Stomach (tissue), 9 donors: Measurements from ENCODE around the gene THSD4. TPM values are rescaled to one million over a fixed set of nuclear protein-coding genes. Genes with fewer than 3 reads are reported as not detected.

Experiments used
- DNase-seq, 2 donors: peaks; one replicate each; pipeline versions ENCODE4 v3.0.0 to v3.0.0-alpha.2; 2013 to 2019
- H3K27ac ChIP-seq, 5 donors: fragments of 200-600 bp in 4 of 5; sonication (generic) in 4 of 5; one replicate each; pipeline ENCODE4 v1.5.1; 2013 to 2019; ENCODE audit warnings: mild to moderate bottlenecking in 1 of 5, moderate library complexity in 1 of 5
- H3K27me3 ChIP-seq, 3 donors: fragments of 200-600 bp; sonication (generic); one replicate each; pipeline ENCODE4 v1.5.1; 2017 to 2019; ENCODE audit warnings: mixed run types in 1 of 3
- H3K36me3 ChIP-seq, 4 donors: fragments of 200-600 bp; sonication (generic); 1 replicate in 3 of 4; 2 replicates in 1 of 4; pipeline ENCODE4 v1.5.1; 2016 to 2019
- H3K4me1 ChIP-seq, 4 donors: fragments of 200-600 bp; sonication (generic); one replicate each; pipeline ENCODE4 v1.5.1; 2016 to 2019
- H3K4me3 ChIP-seq, 4 donors: fragments of 200-600 bp; sonication (generic) in 3 of 4; one replicate each; pipeline ENCODE4 v1.5.1; 2016 to 2019; ENCODE audit warnings: mild to moderate bottlenecking in 1 of 4
- H3K9me3 ChIP-seq, 4 donors: fragments of 200-600 bp; sonication (generic); one replicate each; pipeline ENCODE4 v1.5.1; 2016 to 2019
- CTCF ChIP-seq, 7 experiments: fragments of 450-650 bp in 4 of 7; fragments of 200-600 bp in 3 of 7; sonication (generic) in 3 of 7; IDR thresholded peaks; one replicate each; pipeline ENCODE4 v1.5.1; 2016 to 2019; ENCODE audit warnings: antibody characterized with exemption in 7 of 7, control low read depth in 2 of 7, mild to moderate bottlenecking in 1 of 7
- EP300 ChIP-seq: sonication (generic); formaldehyde crosslinking; IDR thresholded peaks from one replicate; pipeline ENCODE4 v1.6.1; 2017; ENCODE audit warnings: antibody characterized with exemption
- POLR2A ChIP-seq, 4 donors: fragments of 450-650 bp; IDR thresholded peaks; one replicate each; pipeline ENCODE4 v1.6.1; 2016; ENCODE audit warnings: antibody characterized with exemption in 4 of 4, control low read depth in 2 of 4, mild to moderate bottlenecking in 1 of 4, moderate library complexity in 1 of 4
- POLR2AphosphoS5 ChIP-seq, 3 donors: sonication (generic); formaldehyde crosslinking; IDR thresholded peaks; one replicate each; pipeline ENCODE4 v1.6.1; 2016; ENCODE audit warnings: antibody characterized with exemption in 3 of 3
- WGBS, 5 donors: extraction: QIAGEN DNeasy Blood & Tissue Kit in 3 of 5; methylation state at CpG; one replicate each; pipeline versions ENCODE4 v1.1.5 to v1.1.7; 2013 to 2018; 5-methylcytosine and 5-hydroxymethylcytosine counted together
- intact Hi-C: fragments of 100-400 bp; cut with DNase I; formaldehyde crosslinking; loops from one replicate; pipeline ENCODE4 v1.15.1; 2023; ENCODE audit warnings: low total_unique reads
- polyA plus RNA-seq, 3 donors: library from polyadenylated mRNA; stranded (reverse); fragments of 200-250 nt; gene quantifications; one replicate each; pipeline ENCODE4 v1.2.3, GENCODE V29; 2013
- total RNA-seq, 5 donors: library from RNA; depleted of rRNA; stranded (reverse); fragments of >200 nt; gene quantifications; one replicate each; pipeline versions ENCODE4 v1.1.0 to v1.2.3, GENCODE V29; 2014 to 2016
- donor health status: healthy with polysubstance abuse.
- donor health status: Bipolar disorder and iron deficiency.
- donor health status: healthy.

THSD4 gene
- total and polyA plus RNA-seq, 8 donors: 1.8 to 79.4 (median 22.0) TPM

DNA sequence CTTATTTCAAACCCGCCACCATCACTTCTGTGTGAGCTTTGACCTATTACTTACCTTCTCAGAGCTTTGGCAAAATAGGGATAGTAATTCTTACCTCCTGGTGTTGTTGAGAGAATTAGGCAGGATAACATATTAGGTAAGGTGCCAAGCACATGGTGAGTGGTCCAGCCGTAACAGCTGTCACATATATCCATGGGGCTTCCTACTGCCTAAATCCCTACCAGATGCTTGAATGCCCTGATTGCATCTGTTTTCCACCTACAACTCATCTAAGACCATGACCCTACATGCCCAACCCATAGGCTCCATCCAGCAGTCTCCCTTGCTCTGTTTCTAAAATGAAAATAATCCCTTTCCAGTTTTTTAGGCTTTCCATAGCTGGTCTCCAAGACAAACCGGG is 532.8 kb downstream of the THSD4 start:
- no peak for TF ChIP-seq POLR2AphosphoS5 (IDR thresholded peaks at IDR 0.05)
- no peak for TF ChIP-seq POLR2A (IDR thresholded peaks at IDR 0.05)
- no peak for TF ChIP-seq EP300
- no peak for TF ChIP-seq CTCF (IDR thresholded peaks at IDR 0.05)
- WGBS, 5 donors: 90 to 95% (median 91%) methylated on average over 3 of the region's 3 CpGs

DNA sequence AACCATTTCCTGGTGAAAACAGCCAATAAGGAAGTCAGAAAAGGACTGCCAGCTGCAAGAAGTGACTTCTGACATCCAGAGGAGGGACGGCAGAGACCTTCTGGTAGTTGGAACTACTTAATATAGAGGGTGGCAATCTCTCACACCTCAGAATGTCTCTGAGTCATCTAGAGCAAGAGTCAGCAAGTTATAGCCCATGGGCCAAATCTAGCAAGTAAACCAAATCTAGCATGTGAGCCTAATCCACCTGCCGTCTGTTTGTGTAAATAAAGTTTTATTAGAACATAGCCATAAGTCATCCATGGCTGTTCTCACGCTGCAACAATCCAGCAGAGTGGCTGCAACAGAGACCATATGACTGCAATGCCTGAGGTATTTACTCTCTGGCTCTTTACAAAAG is 534.6 kb downstream of the THSD4 start:
- 54 to 71% (median 64%) methylated on average over 3 of the region's 3 CpGs for WGBS, 5 donors
- no peaks in the 10 kb centered on the region for H3K9me3 ChIP-seq
- no peak for DNase-seq
- no peaks in the 10 kb centered on the region for H3K36me3 ChIP-seq
- H3K4me3 ChIP-seq: no peak overlapping the region
- H3K27ac ChIP-seq: peak overlapping the region in 2 of 5 donors; percentile 48 to 58
- no peak for TF ChIP-seq POLR2A (IDR thresholded peaks at IDR 0.05)
- TF ChIP-seq EP300: no peak
- TF ChIP-seq CTCF (IDR thresholded peaks at IDR 0.05): no peak
- no peak for TF ChIP-seq POLR2AphosphoS5 (IDR thresholded peaks at IDR 0.05)
- intact Hi-C loops: no loop called here
- peaks cover 12 to 46% (median 33%) of the 10 kb centered on the region in 4 donors for H3K4me1 ChIP-seq
- H3K27me3 ChIP-seq: no peaks in the 10 kb centered on the region

More for the DNA sequence above, 532.8 kb downstream of the THSD4 start:
- Histone ChIP-seq H3K27me3 (no peaks in the 10 kb centered on the region), H3K36me3 (no peaks in the 10 kb centered on the region), H3K4me1 (peaks cover 8 to 35% (median 23%) of the 10 kb centered on the region in 4 donors), H3K4me3 (no peak overlapping the region), H3K27ac (peak overlapping the region in 4 of 5 donors; percentile 27 to 60 (median 54)), H3K9me3 (no peaks in the 10 kb centered on the region)
- no peak for DNase-seq
- intact Hi-C loops: no loop called here

DNA sequence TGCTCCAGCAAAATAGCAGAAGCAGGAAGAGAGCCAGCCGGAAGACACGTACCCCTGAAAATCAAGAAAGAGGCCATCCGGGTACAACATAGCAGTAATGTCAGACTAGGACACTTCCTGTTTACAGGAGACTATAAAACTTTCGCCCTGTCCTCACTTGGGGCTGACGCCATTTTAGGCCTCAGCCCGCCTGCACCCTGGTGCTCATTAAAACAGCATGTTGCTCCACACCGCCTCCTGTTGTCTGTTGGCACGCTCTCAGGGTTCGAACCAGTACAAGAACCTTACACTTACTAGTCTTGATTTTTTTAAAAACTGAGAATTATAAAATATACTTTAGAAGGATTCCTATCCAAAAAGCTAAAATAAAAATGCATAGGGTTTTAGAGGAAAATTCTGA is 535.3 kb downstream of the THSD4 start:
- DNase-seq: no peak
- intact Hi-C loops: no loop called here
- 83 to 94% (median 91%) methylated on average over 9 of the region's 9 CpGs for WGBS, 5 donors
- Histone ChIP-seq H3K4me1 (peaks cover 13 to 51% (median 36%) of the 10 kb centered on the region in 4 donors), H3K27me3 (no peaks in the 10 kb centered on the region), H3K27ac (peak overlapping the region in 2 of 5 donors; percentile 48 to 58), H3K9me3 (no peaks in the 10 kb centered on the region), H3K4me3 (no peak overlapping the region), H3K36me3 (no peaks in the 10 kb centered on the region)
- no peak for TF ChIP-seq CTCF (IDR thresholded peaks at IDR 0.05)
- TF ChIP-seq POLR2A (IDR thresholded peaks at IDR 0.05): no peak
- TF ChIP-seq EP300: no peak
- TF ChIP-seq POLR2AphosphoS5 (IDR thresholded peaks at IDR 0.05): no peak

DNA sequence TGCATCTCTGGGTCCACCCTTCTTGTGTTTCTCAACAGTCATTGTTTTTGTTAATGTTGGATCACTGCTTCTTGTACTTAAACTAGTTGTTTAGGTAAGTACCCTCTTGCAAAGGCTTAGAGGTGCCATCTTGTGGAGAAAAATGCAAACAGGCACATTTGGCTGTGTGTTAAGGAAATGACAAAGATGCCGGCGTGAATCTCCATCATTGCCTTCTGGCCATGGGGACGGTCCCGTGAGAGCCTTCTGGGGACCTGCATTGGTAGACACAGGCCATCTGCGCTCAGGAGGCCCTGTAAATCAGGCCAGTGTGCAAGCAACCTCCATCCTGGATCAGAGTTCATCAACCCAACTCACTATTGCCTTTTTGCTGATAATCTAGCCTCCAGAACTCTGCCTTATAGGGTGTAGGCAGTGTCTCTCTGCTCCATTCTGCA is 536.5 kb downstream of the THSD4 start:
- 42 to 70% (median 49%) methylated on average over 5 of the region's 5 CpGs for WGBS, 5 donors
- Histone ChIP-seq H3K4me1 (peaks cover 13 to 39% (median 27%) of the 10 kb centered on the region in 4 donors), H3K4me3 (no peak overlapping the region), H3K36me3 (no peaks in the 10 kb centered on the region), H3K27ac (peak overlapping the region in 3 of 5 donors; percentile 13 to 48 (median 14)), H3K9me3 (no peaks in the 10 kb centered on the region), H3K27me3 (no peaks in the 10 kb centered on the region)
- intact Hi-C loops: no loop called here
- DNase-seq: peak; percentile 50 to 72
- TF ChIP-seq POLR2AphosphoS5 (IDR thresholded peaks at IDR 0.05) (peak in 1 of 3 donors; percentile 46), CTCF (IDR thresholded peaks at IDR 0.05) (peak in 4 of 7 experiments; percentile 21 to 51 (median 42)), EP300 (no peak)
